ENCODE data around the gene NAV2. TPM values are rescaled to one million over a fixed set of nuclear protein-coding genes. Genes with fewer than 3 reads are reported as not detected.
A peak's percentile ranks its signal among the peaks of the same experiment; 100 is the strongest.

The NAV2 gene
- total and polyA plus RNA-seq, 5 donors: 4.4 to 12.9 (median 8.6) TPM

DNA sequence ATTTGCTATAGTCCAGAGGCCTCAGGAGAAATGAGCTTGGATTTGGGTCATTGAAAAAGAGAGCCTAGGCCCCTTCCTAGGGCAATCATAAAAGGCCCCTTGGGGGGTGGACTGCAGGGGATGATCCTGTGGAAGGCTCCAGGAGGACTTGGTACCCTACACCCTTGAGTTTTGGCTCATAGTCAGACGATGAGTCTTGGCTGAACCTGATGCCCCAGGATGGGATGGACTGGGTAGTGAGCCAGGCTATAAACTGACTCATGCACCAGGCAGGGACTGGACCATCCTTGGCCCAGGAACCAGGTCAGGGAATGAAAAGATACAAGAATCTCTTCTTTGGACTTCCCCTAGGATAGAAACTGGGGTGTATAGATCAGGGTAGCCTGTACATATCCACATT, 54.2 kb downstream of the NAV2 start:
- WGBS: 70% methylated on average over 1 of the region's 1 CpG
- peak; percentile 59 to 60 for ATAC-seq
- intact Hi-C loops (cut with DNase I): no loop called here

DNA sequence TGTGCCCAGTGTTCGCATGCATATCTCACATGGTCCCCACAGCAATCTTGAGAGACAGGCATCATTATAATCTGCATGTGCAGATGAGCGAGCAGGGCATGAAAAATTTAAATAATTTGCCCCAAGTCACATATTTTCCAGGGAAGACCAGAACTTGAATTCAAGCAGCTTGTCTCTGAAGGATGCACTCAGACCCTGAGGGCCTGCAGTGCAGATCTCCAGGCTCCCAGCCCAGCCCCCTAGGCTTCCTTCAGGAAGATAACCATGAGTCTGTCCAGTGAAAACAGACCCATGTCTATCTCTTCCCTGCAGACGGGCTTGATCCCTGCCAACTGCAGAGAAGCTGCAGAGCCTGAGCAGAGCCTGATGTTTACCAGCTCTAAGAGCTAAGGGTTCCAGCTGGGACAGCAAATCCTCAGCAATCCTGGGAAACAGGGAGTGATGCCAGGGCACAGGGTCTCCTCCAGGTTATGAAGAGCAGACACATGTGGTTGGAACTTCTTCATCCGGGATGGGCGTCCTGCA, 55.1 kb downstream of the NAV2 start:
- Histone ChIP-seq H3K27me3 (ENCODE audit: control insufficient read depth, insufficient read depth) (no peaks in the 10 kb centered on the region), H3K9me3 (ENCODE audit: control insufficient read depth, low read length) (no peaks in the 10 kb centered on the region), H3K27ac (ENCODE audit: low read length) (no peak overlapping the region), H3K4me1 (ENCODE audit: control insufficient read depth, insufficient read depth, low read length) (peaks cover 9% of the 10 kb centered on the region), H3K4me3 (ENCODE audit: low read length) (no peak overlapping the region)
- intact Hi-C loops (cut with DNase I): no loop called here
- WGBS: 65% methylated on average over 5 of the region's 5 CpGs
- DNase-seq (peak in 1 of 3 donors; percentile 62), ATAC-seq (peak; percentile 33 to 46)

More for the DNA sequence above, 54.2 kb downstream of the NAV2 start:
- Histone ChIP-seq H3K4me3 (ENCODE audit: low read length) (no peak overlapping the region), H3K9me3 (ENCODE audit: control insufficient read depth, low read length) (no peaks in the 10 kb centered on the region), H3K27me3 (ENCODE audit: control insufficient read depth, insufficient read depth) (no peaks in the 10 kb centered on the region), H3K27ac (ENCODE audit: low read length) (no peak overlapping the region), H3K4me1 (ENCODE audit: control insufficient read depth, insufficient read depth, low read length) (peaks cover 9% of the 10 kb centered on the region)
- peak in 1 of 3 donors; percentile 29 for DNase-seq

DNA sequence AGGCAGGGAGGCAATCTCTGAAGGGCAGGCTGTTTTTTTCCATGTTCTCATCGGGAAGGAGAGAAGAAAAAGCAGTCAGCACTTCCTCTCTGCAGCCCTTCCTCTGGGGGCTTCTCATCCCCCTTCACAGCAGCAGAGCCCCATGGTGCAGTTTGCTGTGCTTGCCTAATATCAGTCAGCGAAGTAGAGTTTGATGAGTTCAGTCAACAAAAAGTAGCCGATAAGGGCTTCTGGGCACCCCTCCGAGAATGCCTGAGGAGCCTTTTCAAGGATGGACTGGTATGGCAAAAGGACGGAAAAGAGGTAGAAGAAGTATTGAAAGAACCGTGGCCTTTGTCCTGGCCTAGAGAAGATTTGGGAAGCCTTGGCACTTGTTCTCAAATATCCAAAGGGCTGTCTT, 55.6 kb downstream of the NAV2 start:
- WGBS: 61% methylated on average over 6 of the region's 6 CpGs
- intact Hi-C loops (cut with DNase I): no loop called here
- no peak overlapping the region for H3K27ac ChIP-seq (ENCODE audit: low read length)

DNA sequence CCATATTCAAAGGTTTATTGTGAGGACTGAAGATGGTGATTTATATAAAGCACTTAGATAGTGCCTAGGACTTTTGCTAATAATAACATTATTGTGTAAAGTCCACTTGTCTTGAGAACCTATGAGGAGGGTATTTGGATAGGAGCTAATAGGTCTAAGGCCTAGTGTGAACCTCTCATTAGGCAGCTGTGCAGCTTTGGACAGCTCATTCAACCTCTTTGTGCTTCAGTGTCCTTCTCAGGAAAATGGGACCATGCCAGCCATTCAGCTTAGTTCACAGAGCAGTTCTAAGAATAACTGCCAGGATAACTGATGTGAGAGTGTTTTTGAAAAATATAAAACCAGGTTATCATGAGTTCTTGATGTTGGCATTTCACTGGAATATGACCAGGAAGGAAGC, 56.2 kb downstream of the NAV2 start:
- intact Hi-C loops (cut with DNase I): no loop called here

More for the DNA sequence above, 55.6 kb downstream of the NAV2 start:
- no peak overlapping the region for H3K4me3 ChIP-seq (ENCODE audit: low read length)
- DNase-seq: no peak
- ATAC-seq: no peak
- peaks cover 9% of the 10 kb centered on the region for H3K4me1 ChIP-seq (ENCODE audit: control insufficient read depth, insufficient read depth, low read length)
- no peaks in the 10 kb centered on the region for H3K9me3 ChIP-seq (ENCODE audit: control insufficient read depth, low read length)
- H3K27me3 ChIP-seq (ENCODE audit: control insufficient read depth, insufficient read depth): no peaks in the 10 kb centered on the region

DNA sequence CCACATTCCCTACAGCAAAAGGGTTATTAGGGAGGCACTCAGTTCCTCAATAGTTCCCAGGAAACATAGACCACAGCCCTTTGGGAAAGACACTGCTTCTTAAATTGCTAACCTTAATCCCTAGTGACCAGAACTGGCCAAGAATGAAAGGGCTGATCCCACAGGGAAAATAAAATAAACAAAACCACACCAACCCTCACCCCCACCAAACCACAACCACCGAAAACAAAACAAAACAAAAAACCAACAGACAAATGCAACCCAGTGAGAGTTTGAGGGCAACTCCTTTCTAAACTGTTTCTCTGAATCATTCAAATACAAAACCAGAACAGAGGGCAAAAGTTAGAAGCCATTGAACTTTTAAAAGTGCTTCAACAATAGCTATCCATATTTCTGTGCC, 57.2 kb downstream of the NAV2 start:
- H3K4me1 ChIP-seq (ENCODE audit: control insufficient read depth, insufficient read depth, low read length): peaks cover 9% of the 10 kb centered on the region
- H3K4me3 ChIP-seq (ENCODE audit: low read length): no peak overlapping the region
- no peaks in the 10 kb centered on the region for H3K9me3 ChIP-seq (ENCODE audit: control insufficient read depth, low read length)
- 73% methylated on average over 1 of the region's 1 CpG for WGBS
- DNase-seq (no peak), ATAC-seq (no peak)
- intact Hi-C loops (cut with DNase I): no loop called here
- no peak overlapping the region for H3K27ac ChIP-seq (ENCODE audit: low read length)
- H3K27me3 ChIP-seq (ENCODE audit: control insufficient read depth, insufficient read depth): no peaks in the 10 kb centered on the region

More for the DNA sequence above, 56.2 kb downstream of the NAV2 start:
- peaks cover 9% of the 10 kb centered on the region for H3K4me1 ChIP-seq (ENCODE audit: control insufficient read depth, insufficient read depth, low read length)
- ATAC-seq (no peak), DNase-seq (no peak)
- no peaks in the 10 kb centered on the region for H3K9me3 ChIP-seq (ENCODE audit: control insufficient read depth, low read length)
- H3K4me3 ChIP-seq (ENCODE audit: low read length): no peak overlapping the region
- H3K27ac ChIP-seq (ENCODE audit: low read length): no peak overlapping the region
- H3K27me3 ChIP-seq (ENCODE audit: control insufficient read depth, insufficient read depth): no peaks in the 10 kb centered on the region

DNA sequence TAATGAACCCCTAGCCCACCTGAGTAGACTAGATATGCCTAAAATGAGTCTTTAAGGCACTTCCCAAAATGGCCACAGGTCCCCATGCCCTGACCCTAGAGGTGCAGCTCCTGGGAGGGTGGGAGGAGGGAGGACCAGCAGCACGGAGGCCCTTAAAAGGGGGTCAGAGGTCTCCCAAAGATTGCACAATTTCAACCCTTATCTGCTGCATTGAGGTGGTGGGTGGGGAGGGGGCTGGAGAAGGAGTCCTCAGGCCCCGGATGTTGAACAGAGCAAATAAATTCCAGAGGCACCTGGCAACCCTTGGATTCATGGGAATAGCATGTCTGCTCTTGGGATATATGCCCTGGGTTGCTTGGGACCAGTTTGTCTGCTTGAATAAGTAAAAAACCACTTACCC, 57.6 kb downstream of the NAV2 start:
- WGBS: 54% methylated on average over 2 of the region's 2 CpGs
- ATAC-seq: no peak
- Histone ChIP-seq H3K27ac (ENCODE audit: low read length) (no peak overlapping the region), H3K4me1 (ENCODE audit: control insufficient read depth, insufficient read depth, low read length) (peaks cover 9% of the 10 kb centered on the region), H3K9me3 (ENCODE audit: control insufficient read depth, low read length) (no peaks in the 10 kb centered on the region), H3K27me3 (ENCODE audit: control insufficient read depth, insufficient read depth) (no peaks in the 10 kb centered on the region), H3K4me3 (ENCODE audit: low read length) (no peak overlapping the region)
- DNase-seq: no peak
- intact Hi-C loops (cut with DNase I): no loop called here

DNA sequence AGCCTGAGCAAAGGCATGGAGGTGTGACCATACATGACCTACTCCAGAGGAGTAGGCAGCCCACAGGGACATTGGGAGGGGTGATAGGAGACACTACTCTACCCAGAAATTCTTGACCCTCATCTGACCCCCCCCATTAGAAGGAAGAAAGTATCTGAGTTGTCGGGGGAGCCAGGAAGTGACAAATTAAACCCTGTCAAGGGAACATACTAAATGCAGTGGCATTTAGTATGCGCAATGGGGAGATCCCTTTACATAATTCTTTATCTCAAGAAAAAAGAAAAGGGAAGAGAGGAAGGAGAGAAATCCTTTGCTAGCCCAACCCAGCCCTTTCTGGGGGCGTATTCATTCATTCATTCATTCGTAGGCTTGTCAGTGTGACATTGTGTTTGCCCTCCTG, 58.8 kb downstream of the NAV2 start:
- Histone ChIP-seq H3K4me3 (ENCODE audit: low read length) (no peak overlapping the region), H3K9me3 (ENCODE audit: control insufficient read depth, low read length) (no peaks in the 10 kb centered on the region), H3K27ac (ENCODE audit: low read length) (no peak overlapping the region), H3K4me1 (ENCODE audit: control insufficient read depth, insufficient read depth, low read length) (peaks cover 7% of the 10 kb centered on the region), H3K27me3 (ENCODE audit: control insufficient read depth, insufficient read depth) (no peaks in the 10 kb centered on the region)
- ATAC-seq: no peak
- DNase-seq: no peak
- intact Hi-C loops (cut with DNase I): no loop called here
- WGBS: 82% methylated on average over 4 of the region's 4 CpGs

DNA sequence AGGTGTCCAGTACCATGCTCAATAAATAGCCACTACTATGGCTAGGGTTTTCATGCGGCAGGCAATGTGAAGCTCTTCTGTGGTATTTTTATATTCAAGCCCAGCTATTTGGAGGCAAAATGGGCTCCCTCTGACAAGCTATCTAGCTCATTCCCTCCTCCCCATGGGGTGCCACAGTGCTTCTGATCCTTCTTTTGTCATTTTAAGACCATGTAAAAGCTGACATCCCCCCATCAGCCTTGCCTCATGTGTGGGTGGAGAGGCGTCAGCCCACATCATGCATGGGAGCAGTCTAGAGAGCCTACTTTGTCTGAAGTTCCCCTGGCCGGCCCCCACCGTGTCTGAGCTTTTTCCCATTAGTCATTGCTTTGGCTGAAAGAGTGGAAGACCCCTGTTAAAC, 59.8 kb downstream of the NAV2 start:
- 75% methylated on average over 4 of the region's 4 CpGs for WGBS
- DNase-seq (no peak), ATAC-seq (no peak)
- H3K4me1 ChIP-seq (ENCODE audit: control insufficient read depth, insufficient read depth, low read length): peaks cover 6% of the 10 kb centered on the region
- no peaks in the 10 kb centered on the region for H3K9me3 ChIP-seq (ENCODE audit: control insufficient read depth, low read length)
- intact Hi-C loops (cut with DNase I): no loop called here
- H3K27ac ChIP-seq (ENCODE audit: low read length): no peak overlapping the region
- H3K4me3 ChIP-seq (ENCODE audit: low read length): no peak overlapping the region
- no peaks in the 10 kb centered on the region for H3K27me3 ChIP-seq (ENCODE audit: control insufficient read depth, insufficient read depth)

DNA sequence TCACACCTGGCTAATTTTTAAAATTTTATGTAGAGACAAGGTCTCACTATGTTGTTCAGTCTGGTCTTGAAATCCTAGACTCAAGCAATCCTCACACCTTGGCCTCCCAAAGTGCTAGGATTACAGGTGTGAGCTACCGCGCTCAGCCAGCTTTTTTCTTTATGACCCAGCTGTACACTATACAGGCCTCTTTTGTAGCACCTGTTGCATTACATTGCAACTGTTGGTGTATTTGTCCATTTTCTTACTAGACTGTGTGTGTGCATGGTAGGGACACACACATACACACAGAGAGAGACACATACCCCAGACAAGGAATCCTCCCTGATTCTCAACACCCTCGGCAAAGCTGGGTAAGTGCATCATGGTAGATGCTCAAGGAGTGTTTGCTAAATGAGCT, 61.7 kb downstream of the NAV2 start:
- no peak for ATAC-seq
- H3K27me3 ChIP-seq (ENCODE audit: control insufficient read depth, insufficient read depth): no peaks in the 10 kb centered on the region
- no peaks in the 10 kb centered on the region for H3K9me3 ChIP-seq (ENCODE audit: control insufficient read depth, low read length)
- no peak overlapping the region for H3K27ac ChIP-seq (ENCODE audit: low read length)
- peaks cover 3% of the 10 kb centered on the region for H3K4me1 ChIP-seq (ENCODE audit: control insufficient read depth, insufficient read depth, low read length)
- WGBS: 94% methylated on average over 3 of the region's 3 CpGs
- H3K4me3 ChIP-seq (ENCODE audit: low read length): no peak overlapping the region
- intact Hi-C loops (cut with DNase I): no loop called here
- DNase-seq: no peak

DNA sequence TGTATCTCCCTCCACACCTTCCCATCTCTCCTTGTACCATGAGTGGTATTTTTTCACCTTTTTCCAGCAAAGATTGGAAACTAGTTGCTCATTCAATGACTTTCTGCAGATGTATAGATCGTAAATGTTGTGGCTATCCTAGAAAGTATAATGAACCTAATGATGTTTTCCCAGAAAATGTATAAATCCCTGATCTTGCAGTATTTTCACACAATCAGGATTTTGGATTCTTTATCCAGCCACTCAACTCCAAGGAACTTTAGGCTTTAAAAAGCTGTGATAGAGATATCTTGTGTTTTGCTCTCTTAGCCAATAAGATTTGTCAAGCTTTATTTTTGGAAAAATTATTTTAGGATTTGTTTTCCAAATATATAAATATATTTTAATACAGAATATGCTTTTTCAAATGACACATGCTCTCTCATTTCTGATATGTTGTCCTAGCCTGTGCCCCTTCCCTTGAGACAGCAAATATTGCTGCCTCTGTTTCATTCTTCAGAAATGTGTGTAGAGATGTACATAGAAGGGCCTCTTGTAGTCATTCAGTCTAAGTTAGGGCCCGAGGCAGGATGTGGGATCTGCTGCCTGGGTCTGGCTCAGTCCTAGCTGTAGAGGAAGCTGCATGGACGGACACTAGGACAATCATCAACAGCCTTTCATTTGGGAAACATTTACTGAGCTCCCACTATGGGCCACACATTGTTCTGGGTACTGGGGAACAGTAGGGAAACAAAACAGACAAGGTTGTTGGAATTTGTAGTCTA, 62.4 kb downstream of the NAV2 start:
- no peak overlapping the region for H3K27ac ChIP-seq (ENCODE audit: low read length)
- intact Hi-C loops (cut with DNase I): no loop called here
- peaks cover 2% of the 10 kb centered on the region for H3K4me1 ChIP-seq (ENCODE audit: control insufficient read depth, insufficient read depth, low read length)
- 70% methylated on average over 3 of the region's 3 CpGs for WGBS
- no peaks in the 10 kb centered on the region for H3K27me3 ChIP-seq (ENCODE audit: control insufficient read depth, insufficient read depth)
- H3K4me3 ChIP-seq (ENCODE audit: low read length): no peak overlapping the region
- ATAC-seq (no peak), DNase-seq (no peak)
- H3K9me3 ChIP-seq (ENCODE audit: control insufficient read depth, low read length): no peaks in the 10 kb centered on the region

DNA sequence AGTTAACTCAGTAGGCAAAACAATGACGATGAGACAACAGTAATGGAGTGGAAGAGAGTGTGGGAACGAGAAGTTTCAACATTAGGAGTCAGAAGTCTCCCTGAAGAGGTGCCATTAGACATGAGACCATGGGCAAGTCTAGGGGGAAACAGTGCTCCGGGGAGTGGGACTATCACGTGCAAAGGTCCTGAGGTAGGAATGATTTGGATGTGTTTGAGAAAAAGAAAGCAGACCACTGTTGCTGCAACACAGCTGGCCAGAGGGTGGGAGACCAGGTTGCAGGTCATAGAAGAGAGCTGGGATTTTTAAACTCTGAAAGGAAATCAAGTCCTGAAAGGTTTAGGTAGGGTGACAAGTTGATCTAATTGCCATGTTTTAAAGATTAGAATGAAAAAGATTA, 63.0 kb downstream of the NAV2 start:
- intact Hi-C loops (cut with DNase I): no loop called here

More for the DNA sequence above, 63.0 kb downstream of the NAV2 start:
- H3K4me3 ChIP-seq (ENCODE audit: low read length): no peak overlapping the region
- no peak overlapping the region for H3K27ac ChIP-seq (ENCODE audit: low read length)
- no peaks in the 10 kb centered on the region for H3K9me3 ChIP-seq (ENCODE audit: control insufficient read depth, low read length)
- peaks cover 2% of the 10 kb centered on the region for H3K4me1 ChIP-seq (ENCODE audit: control insufficient read depth, insufficient read depth, low read length)
- no peak for ATAC-seq
- no peaks in the 10 kb centered on the region for H3K27me3 ChIP-seq (ENCODE audit: control insufficient read depth, insufficient read depth)
- no peak for DNase-seq
- 96% methylated on average over 4 of the region's 4 CpGs for WGBS
